PFSK-1 (cell line): ENCODE results near the gene CHRNB1.

Experiments
- SIN3A ChIP-seq: IDR thresholded peaks from 2 replicates; pipeline ENCODE4 v1.6.1; 2012; ENCODE audit warnings: mild to moderate bottlenecking, low read length, moderate library complexity, borderline replicate concordance; ENCODE audit not compliant: insufficient read depth
- TF ChIP-seq, protein P1 (sequence below), 2 experiments: IDR thresholded peaks; 2 replicates each; pipeline versions ENCODE4 v1.6.1 to v1.8.0; 2011 to 2012; ENCODE audit warnings: low read depth in 2 of 2, low read length in 2 of 2, control low read depth in 1 of 2, inconsistent platforms in 1 of 2, mild to moderate bottlenecking in 1 of 2, moderate library complexity in 1 of 2; ENCODE audit not compliant: insufficient read depth in 1 of 2

DNA sequence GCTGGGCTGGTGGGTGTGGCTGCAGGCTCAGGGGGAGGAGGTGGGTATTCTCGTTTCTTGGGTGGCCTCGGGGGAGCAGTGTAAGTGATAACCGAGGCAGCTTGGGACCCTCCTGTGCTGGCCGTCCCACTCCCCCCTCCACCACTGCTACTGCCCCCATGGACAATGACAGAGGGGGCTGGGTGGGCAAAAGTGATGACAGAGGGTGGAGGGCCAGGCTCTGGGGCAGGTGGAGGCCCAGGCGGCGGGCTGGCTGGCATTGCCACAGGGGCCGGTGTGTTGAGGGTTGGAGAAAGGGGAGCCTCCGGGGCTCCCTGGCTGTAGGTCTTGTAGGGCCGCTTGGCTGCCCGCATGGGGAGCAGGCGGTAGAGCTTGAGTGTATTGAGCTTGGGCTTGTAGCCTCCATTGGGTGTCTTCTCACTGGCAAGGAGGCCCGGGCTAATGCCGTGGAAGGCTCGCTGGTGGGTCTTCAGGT, 18.5 kb downstream of the CHRNB1 start:
- no peak for TF ChIP-seq SIN3A
- TF ChIP-seq, protein P1, sequence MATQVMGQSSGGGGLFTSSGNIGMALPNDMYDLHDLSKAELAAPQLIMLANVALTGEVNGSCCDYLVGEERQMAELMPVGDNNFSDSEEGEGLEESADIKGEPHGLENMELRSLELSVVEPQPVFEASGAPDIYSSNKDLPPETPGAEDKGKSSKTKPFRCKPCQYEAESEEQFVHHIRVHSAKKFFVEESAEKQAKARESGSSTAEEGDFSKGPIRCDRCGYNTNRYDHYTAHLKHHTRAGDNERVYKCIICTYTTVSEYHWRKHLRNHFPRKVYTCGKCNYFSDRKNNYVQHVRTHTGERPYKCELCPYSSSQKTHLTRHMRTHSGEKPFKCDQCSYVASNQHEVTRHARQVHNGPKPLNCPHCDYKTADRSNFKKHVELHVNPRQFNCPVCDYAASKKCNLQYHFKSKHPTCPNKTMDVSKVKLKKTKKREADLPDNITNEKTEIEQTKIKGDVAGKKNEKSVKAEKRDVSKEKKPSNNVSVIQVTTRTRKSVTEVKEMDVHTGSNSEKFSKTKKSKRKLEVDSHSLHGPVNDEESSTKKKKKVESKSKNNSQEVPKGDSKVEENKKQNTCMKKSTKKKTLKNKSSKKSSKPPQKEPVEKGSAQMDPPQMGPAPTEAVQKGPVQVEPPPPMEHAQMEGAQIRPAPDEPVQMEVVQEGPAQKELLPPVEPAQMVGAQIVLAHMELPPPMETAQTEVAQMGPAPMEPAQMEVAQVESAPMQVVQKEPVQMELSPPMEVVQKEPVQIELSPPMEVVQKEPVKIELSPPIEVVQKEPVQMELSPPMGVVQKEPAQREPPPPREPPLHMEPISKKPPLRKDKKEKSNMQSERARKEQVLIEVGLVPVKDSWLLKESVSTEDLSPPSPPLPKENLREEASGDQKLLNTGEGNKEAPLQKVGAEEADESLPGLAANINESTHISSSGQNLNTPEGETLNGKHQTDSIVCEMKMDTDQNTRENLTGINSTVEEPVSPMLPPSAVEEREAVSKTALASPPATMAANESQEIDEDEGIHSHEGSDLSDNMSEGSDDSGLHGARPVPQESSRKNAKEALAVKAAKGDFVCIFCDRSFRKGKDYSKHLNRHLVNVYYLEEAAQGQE (IDR thresholded peaks at IDR 0.05; ENCODE audit: insufficient read depth in 1 of 2, low read depth in 2 of 2, low read length in 2 of 2), result no peak
